ENCODE data around the gene GZMH. TPM values are rescaled to one million over a fixed set of nuclear protein-coding genes. Genes with fewer than 3 reads are reported as not detected.

The GZMH gene
- total and polyA plus RNA-seq, 9 donors: 0.25 to 6.6 (median 0.51) TPM; not detected in 3

DNA sequence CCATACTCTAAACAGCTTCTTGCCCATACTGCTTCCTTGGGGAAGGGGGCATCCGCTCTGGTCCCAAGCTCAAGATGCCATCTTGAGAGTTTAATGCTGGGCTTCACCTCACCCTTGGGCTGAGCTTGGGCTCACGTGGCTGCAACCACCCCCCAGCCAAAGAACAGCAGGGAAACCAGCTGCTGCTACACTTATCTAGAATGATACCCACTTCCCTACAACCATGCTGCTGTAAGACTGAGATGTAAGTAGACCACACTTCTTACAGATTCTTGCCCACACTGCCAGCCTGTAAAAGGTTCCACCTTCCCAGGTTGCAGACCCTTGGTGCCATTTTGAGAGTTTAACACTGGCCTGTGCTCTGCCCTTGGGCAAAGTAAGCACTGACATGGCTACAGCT is 43.2 kb downstream of the GZMH start:
- H3K36me3 ChIP-seq: no peaks in the 10 kb centered on the region
- no peak for TF ChIP-seq POLR2A (IDR thresholded peaks at IDR 0.05)
- TF ChIP-seq, protein P1, sequence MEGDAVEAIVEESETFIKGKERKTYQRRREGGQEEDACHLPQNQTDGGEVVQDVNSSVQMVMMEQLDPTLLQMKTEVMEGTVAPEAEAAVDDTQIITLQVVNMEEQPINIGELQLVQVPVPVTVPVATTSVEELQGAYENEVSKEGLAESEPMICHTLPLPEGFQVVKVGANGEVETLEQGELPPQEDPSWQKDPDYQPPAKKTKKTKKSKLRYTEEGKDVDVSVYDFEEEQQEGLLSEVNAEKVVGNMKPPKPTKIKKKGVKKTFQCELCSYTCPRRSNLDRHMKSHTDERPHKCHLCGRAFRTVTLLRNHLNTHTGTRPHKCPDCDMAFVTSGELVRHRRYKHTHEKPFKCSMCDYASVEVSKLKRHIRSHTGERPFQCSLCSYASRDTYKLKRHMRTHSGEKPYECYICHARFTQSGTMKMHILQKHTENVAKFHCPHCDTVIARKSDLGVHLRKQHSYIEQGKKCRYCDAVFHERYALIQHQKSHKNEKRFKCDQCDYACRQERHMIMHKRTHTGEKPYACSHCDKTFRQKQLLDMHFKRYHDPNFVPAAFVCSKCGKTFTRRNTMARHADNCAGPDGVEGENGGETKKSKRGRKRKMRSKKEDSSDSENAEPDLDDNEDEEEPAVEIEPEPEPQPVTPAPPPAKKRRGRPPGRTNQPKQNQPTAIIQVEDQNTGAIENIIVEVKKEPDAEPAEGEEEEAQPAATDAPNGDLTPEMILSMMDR (IDR thresholded peaks at IDR 0.05): no peak
- TF ChIP-seq EP300 (IDR thresholded peaks at IDR 0.05): no peak
- H3K4me1 ChIP-seq (ENCODE audit: insufficient read depth): no peaks in the 10 kb centered on the region
- no peak overlapping the region for H3K27ac ChIP-seq
- intact Hi-C loops (cut with DNase I): no loop called here
- H3K4me3 ChIP-seq: no peak overlapping the region
- H3K9me3 ChIP-seq: no peaks in the 10 kb centered on the region
- H3K27me3 ChIP-seq: no peaks in the 10 kb centered on the region
- DNase-seq: no peak
- WGBS, 3 donors: 56 to 65% (median 58%) methylated on average over 2 of the region's 2 CpGs

DNA sequence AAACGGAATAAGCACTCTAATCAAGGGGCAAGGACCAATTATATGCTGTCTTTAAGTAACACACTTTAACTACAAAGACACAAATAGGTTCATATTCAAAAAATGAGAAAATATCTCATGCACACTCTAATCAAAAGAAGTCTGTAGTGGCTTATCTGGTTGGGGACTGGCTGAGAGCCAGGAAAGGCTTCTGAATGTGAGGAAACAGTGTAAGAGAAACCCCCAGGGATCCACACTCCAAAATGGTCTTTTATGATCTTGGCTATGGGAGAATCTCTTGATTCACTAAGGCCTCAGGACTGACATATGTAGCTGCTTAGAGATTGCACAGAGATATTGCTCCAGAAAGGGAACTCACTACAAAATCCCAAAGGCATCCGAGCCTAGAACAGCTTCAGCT is 43.7 kb downstream of the GZMH start:
- no peak overlapping the region for H3K27ac ChIP-seq
- no peaks in the 10 kb centered on the region for H3K9me3 ChIP-seq
- intact Hi-C loops (cut with DNase I): no loop called here
- H3K4me3 ChIP-seq: no peak overlapping the region
- no peaks in the 10 kb centered on the region for H3K36me3 ChIP-seq
- no peak for TF ChIP-seq POLR2A (IDR thresholded peaks at IDR 0.05)
- TF ChIP-seq, protein P1 (IDR thresholded peaks at IDR 0.05): no peak
- TF ChIP-seq EP300 (IDR thresholded peaks at IDR 0.05): no peak
- H3K27me3 ChIP-seq: no peaks in the 10 kb centered on the region
- no peak for DNase-seq
- 53 to 72% (median 60%) methylated on average over 2 of the region's 2 CpGs for WGBS, 3 donors
- H3K4me1 ChIP-seq (ENCODE audit: insufficient read depth): no peaks in the 10 kb centered on the region

DNA sequence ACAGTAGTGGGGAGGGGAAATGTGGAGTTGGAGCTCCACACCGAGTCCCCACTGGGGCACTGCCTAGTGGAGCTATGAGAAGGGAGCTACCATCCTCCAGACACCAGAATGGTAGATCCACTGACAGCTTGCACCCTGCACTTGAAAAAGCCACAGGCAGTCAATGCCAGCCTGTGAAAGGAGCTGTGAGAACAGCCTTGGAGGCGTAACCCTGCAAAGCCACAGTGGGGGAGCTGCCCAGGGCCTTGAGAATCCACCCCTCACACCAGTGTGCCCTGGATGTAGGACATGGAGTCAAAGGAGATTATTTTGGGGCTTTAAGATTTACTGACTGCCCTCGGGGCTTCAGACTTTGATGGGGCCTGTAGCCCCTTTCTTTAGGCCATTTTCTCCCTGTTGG is 46.0 kb downstream of the GZMH start:
- H3K27me3 ChIP-seq: no peaks in the 10 kb centered on the region
- no peak for DNase-seq
- intact Hi-C loops (cut with DNase I): no loop called here
- H3K4me3 ChIP-seq: no peak overlapping the region
- H3K27ac ChIP-seq: no peak overlapping the region
- WGBS, 3 donors: 57 to 60% (median 58%) methylated on average over 3 of the region's 3 CpGs
- H3K36me3 ChIP-seq: no peaks in the 10 kb centered on the region
- no peaks in the 10 kb centered on the region for H3K9me3 ChIP-seq
- no peak for TF ChIP-seq EP300 (IDR thresholded peaks at IDR 0.05)
- TF ChIP-seq, protein P1 (IDR thresholded peaks at IDR 0.05): no peak
- no peak for TF ChIP-seq POLR2A (IDR thresholded peaks at IDR 0.05)
- no peaks in the 10 kb centered on the region for H3K4me1 ChIP-seq (ENCODE audit: insufficient read depth)

DNA sequence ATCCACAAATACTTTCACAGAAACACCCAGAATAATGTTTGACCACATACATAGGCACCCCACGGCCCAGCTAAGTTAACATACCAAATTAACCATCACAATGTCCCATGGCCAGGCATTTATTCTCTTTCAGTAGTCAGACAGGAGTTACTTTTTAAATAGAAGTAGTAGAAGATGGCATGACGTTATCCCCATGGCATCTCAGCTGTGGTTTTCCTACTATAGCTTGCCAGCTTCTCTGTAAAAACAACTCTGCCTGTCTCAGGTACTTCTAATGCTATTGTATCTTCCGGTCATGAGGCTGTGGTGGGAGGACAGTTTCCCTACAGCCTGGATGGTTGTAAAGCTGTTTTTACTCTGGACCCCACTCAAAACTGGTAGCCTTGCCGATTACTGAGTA is 52.7 kb downstream of the GZMH start:
- TF ChIP-seq, protein P1 (IDR thresholded peaks at IDR 0.05): no peak
- TF ChIP-seq EP300 (IDR thresholded peaks at IDR 0.05): no peak
- no peak for TF ChIP-seq POLR2A (IDR thresholded peaks at IDR 0.05)
- DNase-seq: no peak
- WGBS, 3 donors: 55 to 63% (median 58%) methylated on average over 4 of the region's 4 CpGs
- intact Hi-C loops (cut with DNase I): no loop called here
- Histone ChIP-seq H3K27ac (no peak overlapping the region), H3K4me3 (no peak overlapping the region), H3K27me3 (no peaks in the 10 kb centered on the region), H3K9me3 (no peaks in the 10 kb centered on the region), H3K36me3 (no peaks in the 10 kb centered on the region), H3K4me1 (ENCODE audit: insufficient read depth) (no peaks in the 10 kb centered on the region)

Other genes with a start within 250 kb of the GZMH start
- gene NFATC4, start 241.5 kb downstream of the GZMH start, total RNA-seq: 100 to 1,000 TPM in 5 of 7 donors, 10 to 100 TPM in 2; 74.1 to 288 (median 186) TPM
- gene NFATC4, start 241.5 kb downstream of the GZMH start, polyA plus RNA-seq: 100 to 1,000 TPM in 1 of 2 donors, 10 to 100 TPM in 1; 25.9 to 157 TPM
- gene NYNRIN, start 210.7 kb downstream of the GZMH start, total RNA-seq: 10 to 100 TPM; 22.5 to 76.0 (median 63.6) TPM
- gene NYNRIN, start 210.7 kb downstream of the GZMH start, polyA plus RNA-seq: 10 to 100 TPM; 22.0 to 26.2 TPM
- gene CBLN3, start 180.0 kb downstream of the GZMH start, total RNA-seq: 10 to 100 TPM in 1 of 7 donors, 1 to 10 TPM in 6; 2.0 to 10.5 (median 4.7) TPM
- gene CBLN3, start 180.0 kb downstream of the GZMH start, polyA plus RNA-seq: 1 to 10 TPM; 5.8 to 7.5 TPM
- 10 to 100 TPM; 41.1 to 84.8 (median 67.8) TPM for gene KHNYN, start 179.7 kb downstream of the GZMH start, total RNA-seq
- gene KHNYN, start 179.7 kb downstream of the GZMH start, polyA plus RNA-seq: 10 to 100 TPM; 35.1 to 44.4 TPM
- 10 to 100 TPM; 46.2 to 68.8 (median 62.4) TPM for gene SDR39U1, start 166.9 kb downstream of the GZMH start, total RNA-seq
- gene SDR39U1, start 166.9 kb downstream of the GZMH start, polyA plus RNA-seq: 10 to 100 TPM; 33.4 to 65.7 TPM
- under 1 TPM in 2 of 7 donors, not detected in 5; 0.27 to 0.69 TPM for gene CMA1, start 101.4 kb downstream of the GZMH start, total RNA-seq
- 1 to 10 TPM in 1 of 2 donors, under 1 TPM in 1; 0.30 to 4.6 TPM for gene CMA1, start 101.4 kb downstream of the GZMH start, polyA plus RNA-seq
- gene CTSG, start 33.4 kb downstream of the GZMH start, total RNA-seq: 1 to 10 TPM in 3 of 7 donors, under 1 TPM in 1, not detected in 3; 0.34 to 1.4 (median 1.2) TPM
- 1 to 10 TPM; 2.0 to 7.5 TPM for gene CTSG, start 33.4 kb downstream of the GZMH start, polyA plus RNA-seq
- gene GZMB, start 24.5 kb upstream of the GZMH start, total RNA-seq: 1 to 10 TPM in 3 of 7 donors, under 1 TPM in 1, not detected in 3; 0.25 to 2.6 (median 1.7) TPM
- gene GZMB, start 24.5 kb upstream of the GZMH start, polyA plus RNA-seq: 1 to 10 TPM in 1 of 2 donors, under 1 TPM in 1; 0.45 to 4.0 TPM

Measured in ovary (tissue), 9 donors.